GM19372 (cell line): ENCODE data around the gene PAWR.
"Not testable (repeated sequence)": the region's sequence is repeated elsewhere in the genome, so short reads cannot be mapped to it uniquely, and the experiment has no call there.

Source experiments
- ATAC-seq: cut with Tn5 transposase; IDR thresholded peaks from one replicate; pipeline ENCODE4 v1.9.1; 2021; ENCODE audit warnings: mild to moderate bottlenecking, low read depth, moderate library complexity; ENCODE audit not compliant: unreplicated experiment

PAWR gene

DNA sequence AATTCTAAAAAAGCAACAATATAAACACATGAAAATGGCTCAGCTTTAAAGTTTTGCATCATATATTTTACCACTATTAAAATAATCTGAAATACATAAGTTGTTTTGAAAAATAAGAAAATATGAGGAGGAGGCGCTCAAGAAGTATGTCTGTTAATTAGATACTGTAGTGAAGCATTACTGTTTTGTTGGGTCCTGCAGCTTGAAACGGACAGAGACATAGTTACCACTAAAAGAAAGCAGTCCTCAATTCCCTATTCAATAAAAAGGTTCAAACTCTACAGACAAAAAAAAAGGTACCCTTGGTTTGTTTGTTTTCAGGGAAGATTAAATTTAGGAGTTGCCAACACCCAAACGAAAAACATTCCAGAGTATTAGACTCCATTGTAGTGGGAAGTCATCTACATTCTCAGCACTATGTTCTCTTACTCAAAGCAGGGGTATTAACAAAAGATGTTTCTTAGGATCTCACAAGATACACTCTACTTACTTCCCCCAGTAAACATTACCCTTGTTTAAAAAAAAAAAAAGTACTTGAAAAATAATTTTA, 3.0 kb downstream of the PAWR start:
- no peak for ATAC-seq

- no peak for ATAC-seq
Observed at GRCh38 chr12:79686171-79686570, 4.6 kb downstream of the PAWR start.

DNA sequence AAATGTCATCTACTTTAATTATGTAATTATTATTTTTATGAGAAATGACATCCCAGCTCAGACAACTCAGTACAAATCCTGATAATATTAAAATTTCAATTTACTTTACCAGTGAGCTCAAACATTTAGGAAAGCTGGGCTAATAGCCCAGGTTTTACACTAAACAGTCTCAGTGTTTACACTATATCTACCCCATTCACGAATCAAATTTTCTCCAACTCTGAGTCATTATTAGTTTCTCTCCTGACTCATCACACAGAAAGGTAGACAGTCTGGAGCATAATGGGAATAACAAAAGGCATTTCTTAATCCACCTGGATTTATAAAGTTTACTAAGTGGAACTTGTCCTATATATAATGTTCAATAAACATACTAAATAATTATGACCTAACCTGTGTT, 5.7 kb downstream of the PAWR start:
- no peak for ATAC-seq

GRCh38 chr12:79684338-79684737, 6.4 kb downstream of the PAWR start:
- not testable (repeated sequence) for ATAC-seq

GRCh38 chr12:79682593-79682992, 8.2 kb downstream of the PAWR start:
- ATAC-seq = no peak

- no peak for ATAC-seq
Observed at GRCh38 chr12:79681008-79681590, 9.7 kb downstream of the PAWR start.

DNA sequence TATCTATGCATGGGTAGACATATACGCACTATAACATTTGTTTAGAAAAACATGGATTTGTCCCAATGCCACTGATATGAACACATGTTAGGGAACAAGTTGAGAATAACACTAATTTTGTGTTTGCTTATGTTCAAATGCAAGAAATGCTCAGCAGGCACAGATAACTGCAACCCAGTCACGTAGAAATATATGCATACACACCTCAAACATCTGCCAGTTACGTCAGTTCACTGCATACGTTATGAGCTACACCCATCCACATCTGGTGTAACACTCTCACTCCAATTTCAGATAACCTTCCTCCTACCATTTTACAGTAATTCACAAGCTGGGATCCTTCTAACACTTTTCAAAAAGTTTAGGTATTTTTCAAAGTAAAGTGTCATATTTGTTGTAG, 10.7 kb downstream of the PAWR start:
- ATAC-seq = no peak

GRCh38 chr12:79678306-79678705, 12.5 kb downstream of the PAWR start:
- ATAC-seq = no peak

GRCh38 chr12:79677672-79678071, 13.1 kb downstream of the PAWR start:
- no peak for ATAC-seq

DNA sequence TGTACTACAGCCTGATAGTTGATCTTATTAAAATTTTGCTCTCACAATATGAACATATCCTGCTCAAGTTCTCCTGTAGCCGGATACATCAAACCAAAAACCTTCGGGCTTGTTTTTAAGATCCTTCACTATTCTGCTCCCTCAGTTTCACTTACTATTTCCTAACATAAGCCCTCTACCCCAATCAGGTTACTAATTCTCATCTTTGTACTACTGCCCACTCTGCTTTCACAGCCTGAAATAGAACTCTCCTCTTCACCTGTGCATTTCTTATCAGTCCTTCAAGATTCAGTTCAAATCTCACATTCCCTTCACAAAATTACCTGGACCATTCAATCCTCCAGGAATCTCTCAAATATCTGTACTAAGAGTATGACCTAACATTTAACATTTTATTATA, 14.2 kb downstream of the PAWR start:
- no peak for ATAC-seq

DNA sequence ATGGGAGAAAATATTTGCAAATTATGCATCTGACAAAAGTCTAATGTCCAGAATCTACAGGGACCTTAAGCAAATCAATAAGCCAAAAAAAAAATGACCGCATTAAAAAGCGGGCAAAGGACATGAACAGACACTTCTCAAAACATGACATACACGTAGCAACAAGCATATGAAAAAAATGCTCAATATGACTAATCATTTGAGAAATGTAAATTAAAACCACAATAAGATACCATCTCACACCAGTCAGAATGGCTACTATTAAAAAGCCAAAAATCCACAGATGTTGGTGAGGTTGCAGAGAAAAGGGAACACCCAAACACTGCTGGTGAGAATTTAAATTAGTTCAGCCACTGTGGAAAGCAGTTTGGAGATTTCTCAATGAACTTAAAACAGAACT, 16.1 kb downstream of the PAWR start:
- no peak for ATAC-seq

DNA sequence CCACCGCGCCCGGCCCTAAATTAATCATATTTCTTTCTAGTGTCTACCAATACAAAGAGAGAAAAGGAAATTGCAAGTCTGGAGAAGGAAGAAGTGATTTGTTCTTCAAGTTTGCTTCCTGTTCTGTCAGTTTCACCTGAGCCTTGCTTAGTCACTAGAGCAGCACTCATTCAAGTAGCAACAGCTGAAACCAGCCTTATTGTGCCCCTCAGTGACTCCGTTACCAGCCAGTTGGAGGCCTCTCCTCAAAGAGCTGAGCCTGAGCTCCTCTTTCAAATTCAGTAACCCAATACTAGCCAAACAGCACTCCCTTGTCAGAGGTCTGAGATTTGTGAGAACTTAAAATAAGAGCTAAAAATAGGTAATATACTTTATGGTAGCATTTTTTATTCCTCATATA, 17.4 kb downstream of the PAWR start:
- ATAC-seq = no peak

- ATAC-seq = no peak
Observed at GRCh38 chr12:79668113-79668512, 22.7 kb downstream of the PAWR start.

GRCh38 chr12:79665212-79665887, 25.4 kb downstream of the PAWR start:
- ATAC-seq = no peak

DNA sequence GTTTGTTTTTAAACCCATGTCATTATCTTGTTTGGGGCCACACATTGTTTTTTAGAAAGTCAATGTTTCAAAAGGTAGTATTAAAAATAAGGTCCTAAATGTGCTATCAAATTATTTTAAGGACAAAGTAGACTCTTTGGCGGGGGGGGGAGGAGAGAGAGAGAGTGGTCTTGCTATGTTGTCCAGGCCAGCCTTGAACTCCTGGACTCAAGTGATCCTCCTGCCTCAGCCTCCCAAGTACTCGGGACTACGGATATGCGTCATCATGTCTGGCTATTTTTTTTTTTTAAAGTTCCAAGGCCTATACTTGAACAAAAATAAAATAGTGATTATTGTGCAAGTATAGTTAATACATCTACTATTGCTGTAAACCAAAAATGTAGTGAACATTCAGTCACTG, 26.2 kb downstream of the PAWR start:
- ATAC-seq = no peak

DNA sequence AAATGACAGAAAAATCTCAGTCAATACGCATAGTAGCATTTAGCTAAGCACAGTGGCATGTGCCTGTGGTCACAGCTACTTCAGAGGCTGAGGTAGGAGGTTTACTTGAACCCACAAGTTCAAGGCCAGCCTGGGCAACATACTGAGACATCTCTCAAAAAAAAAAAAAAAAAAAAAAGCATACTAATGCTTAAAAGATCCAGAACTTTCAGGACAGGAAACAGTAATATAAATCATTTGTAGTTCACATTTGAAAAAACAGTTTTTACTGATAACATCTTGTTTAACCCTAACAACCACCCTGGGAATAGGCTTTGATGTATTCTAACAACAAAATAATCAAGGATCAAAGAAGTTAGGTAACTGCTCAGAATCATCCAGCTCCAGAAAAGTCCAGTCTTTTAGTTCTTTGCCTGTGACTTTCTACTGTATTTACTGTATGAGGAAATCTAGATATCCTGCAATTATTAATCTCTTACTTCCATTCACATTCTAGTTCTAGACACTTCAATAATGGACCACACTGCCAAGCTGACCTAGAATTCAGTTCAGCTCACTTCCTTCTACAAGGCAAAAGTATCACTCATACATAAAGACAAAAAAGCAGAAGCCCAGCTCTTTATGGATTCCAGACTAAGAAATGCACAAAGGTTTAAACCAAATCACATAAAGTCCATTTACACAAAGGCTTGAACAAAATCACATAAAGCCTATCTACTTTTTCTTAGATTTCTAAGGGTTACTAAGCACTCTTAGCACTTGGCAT, 28.5 kb downstream of the PAWR start:
- ATAC-seq = no peak

GRCh38 chr12:79661629-79662028, 29.1 kb downstream of the PAWR start:
- no peak for ATAC-seq

DNA sequence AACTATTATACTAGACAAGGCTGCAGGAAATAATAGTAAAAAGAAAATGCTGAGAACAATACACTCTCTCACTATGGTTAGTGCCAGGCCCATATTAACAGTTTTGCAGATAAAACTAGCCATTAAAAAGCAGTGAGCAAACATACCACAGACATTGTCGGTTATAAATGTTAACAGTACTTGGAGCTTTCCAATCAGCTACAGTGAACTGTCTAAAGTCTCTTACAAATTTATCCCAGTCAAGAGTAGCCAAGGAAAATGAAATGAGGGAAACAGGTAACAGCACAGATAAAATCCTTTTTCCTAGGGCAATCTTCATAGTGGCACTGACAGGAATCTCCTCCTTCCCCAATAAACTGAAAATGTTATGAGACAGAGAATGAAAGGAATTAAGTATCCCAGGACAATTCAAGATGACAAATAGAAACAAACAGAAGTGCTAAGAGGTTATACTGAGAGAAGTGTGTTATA, 30.8 kb downstream of the PAWR start:
- no peak for ATAC-seq

DNA sequence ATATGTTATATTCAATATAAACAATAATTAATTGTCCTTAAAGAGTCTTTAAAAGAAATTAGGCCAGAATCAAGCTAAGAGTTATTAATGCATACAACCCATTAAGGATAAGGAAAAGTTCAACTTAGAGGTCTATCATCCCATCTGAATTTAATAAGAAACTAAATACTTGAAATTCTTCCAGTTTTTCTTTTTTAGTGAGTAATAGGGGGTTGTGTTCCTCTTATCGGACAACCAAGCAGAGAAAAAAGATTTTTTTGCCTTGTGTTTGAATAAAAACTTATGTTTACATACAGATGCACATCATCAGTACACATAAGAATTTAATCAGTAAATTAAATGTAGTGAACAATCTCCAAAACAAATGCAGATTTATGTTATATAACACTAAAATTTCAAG, 32.5 kb downstream of the PAWR start:
- no peak for ATAC-seq

- no peak for ATAC-seq
Observed at GRCh38 chr12:79657136-79657535, 33.6 kb downstream of the PAWR start.

GRCh38 chr12:79655036-79655435, 35.7 kb downstream of the PAWR start:
- no peak for ATAC-seq
